ENCODE results near the gene BRME1.
"Not testable (repeated sequence)": the region's sequence is repeated elsewhere in the genome, so short reads cannot be mapped to it uniquely, and the experiment has no call there.

BRME1 gene

GRCh38 chr19:13929340-13929739 is 23.4 kb upstream of the BRME1 start:
- no peak overlapping the region for H3K4me3 ChIP-seq (ENCODE audit: low read depth, low read length)

- no peak overlapping the region for H3K4me3 ChIP-seq (ENCODE audit: low read depth, low read length)
These were observed 20.8 kb upstream of the BRME1 start for GRCh38 chr19:13926715-13927114.

- no peak overlapping the region for H3K4me3 ChIP-seq (ENCODE audit: low read depth, low read length)
These were observed 20.1 kb upstream of the BRME1 start for GRCh38 chr19:13926010-13926409.

DNA sequence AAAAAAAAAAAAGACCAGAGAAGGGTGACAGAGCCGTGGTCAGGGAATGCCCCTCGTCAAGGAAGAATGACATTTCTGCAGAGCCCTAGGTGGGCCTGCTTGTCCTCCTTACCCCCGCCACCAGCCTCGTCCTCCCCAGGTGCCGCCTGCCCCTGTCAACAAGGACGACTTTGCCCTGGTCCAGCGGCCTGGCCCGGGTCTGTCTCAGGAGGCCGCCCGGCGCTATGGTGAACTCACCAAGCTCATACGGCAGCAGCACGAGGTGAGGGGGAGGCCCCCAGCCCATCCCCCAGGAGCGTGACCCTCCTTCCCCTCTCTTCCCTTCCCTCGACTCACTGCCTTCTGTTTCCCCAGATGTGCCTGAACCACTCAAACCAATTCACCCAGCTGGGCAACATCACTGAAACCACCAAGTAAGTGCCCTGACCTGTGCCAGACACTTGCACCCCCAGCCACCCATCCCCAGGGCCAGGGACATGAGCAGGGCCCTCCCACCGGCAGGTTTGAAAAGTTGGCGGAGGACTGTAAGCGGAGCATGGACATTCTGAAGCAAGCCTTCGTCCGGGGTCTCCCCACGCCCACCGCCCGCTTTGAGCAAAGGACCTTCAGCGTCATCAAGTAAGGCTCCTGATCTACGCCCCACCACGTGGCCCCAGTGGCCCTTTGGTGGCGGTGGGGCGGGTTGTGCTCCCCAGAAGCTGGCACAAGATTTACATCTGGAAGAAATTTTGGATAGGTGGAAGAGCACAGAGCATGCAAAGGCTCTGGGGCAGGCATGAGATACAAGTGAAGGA is 17.5 kb upstream of the BRME1 start:
- H3K4me3 ChIP-seq (ENCODE audit: low read depth, low read length), result no peak overlapping the region

DNA sequence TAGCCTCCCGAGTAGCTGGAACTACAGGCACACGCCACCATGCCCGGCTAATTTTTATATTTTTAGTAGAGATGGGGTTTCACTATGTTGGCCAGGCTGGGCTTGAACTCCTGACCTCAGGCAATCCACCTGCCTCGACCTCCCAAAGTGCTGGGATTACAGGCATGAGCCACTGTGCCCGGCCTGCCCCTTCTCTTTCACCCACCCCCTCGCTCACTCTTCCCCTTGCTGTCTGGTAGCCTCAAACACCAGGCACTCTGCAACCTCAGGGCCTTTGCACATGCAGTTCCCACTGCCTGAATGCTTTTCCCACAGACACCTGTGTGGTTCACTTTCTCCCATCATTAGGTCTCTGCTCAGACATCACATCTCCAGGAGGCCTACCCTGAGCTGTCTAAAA is 16.2 kb upstream of the BRME1 start:
- not testable (repeated sequence) for H3K4me3 ChIP-seq (ENCODE audit: low read depth, low read length)

DNA sequence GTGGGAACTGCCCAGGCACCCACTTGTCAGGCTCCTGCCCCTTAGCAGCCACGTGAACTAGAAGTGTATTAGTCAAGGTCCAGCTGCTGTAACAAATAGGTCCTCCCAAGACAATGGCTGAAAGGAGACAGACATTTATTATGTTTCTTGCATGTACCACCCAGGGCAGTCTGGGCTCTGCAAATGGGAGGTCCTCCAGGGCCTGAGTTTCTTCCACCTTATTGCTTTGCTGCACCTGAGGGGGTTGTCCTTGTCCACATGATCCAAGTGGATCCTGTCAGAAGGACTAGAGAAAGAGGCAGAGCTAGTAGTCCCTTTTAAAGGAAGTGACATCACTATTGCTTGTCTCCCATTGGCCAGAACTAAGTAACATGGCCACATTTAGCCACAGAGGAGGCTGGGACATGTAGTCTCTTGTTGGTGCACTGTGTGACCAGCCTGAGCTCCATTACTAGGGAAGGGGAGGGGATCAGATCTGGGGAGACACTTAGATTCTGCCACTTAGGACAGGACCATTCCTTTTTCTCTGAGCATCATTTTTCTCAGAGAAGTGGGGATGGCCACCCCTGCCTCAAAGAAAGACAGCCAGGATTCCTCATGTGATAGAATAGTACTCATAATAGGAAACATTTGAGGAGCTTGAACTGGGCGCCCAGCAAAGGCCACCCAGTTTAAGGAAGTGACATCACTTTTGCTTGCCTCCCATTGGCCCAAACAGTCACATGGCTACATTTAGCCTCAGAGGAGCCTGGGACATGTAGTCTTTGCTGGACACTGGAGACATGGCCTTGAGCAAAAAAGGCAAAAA is 15.2 kb upstream of the BRME1 start:
- H3K4me3 ChIP-seq (ENCODE audit: low read depth, low read length), result no peak overlapping the region

DNA sequence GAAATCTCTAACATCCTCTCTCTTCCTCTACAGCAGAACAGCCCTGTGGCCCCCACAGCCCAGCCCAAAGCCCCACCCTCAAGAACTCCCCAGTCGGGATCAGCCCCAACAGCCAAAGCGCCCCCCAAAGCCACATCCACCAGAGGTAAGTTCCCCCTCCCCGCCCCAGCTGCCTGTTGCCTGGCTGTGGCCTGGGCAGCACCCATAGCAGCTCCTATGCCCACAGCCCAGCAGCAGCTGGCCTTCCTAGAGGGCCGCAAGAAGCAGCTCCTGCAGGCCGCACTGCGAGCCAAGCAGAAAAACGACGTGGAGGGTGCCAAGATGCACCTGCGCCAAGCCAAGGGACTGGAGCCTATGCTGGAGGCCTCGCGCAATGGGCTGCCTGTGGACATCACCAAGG is 14.6 kb upstream of the BRME1 start:
- H3K4me3 ChIP-seq (ENCODE audit: low read depth, low read length), result no peak overlapping the region

DNA sequence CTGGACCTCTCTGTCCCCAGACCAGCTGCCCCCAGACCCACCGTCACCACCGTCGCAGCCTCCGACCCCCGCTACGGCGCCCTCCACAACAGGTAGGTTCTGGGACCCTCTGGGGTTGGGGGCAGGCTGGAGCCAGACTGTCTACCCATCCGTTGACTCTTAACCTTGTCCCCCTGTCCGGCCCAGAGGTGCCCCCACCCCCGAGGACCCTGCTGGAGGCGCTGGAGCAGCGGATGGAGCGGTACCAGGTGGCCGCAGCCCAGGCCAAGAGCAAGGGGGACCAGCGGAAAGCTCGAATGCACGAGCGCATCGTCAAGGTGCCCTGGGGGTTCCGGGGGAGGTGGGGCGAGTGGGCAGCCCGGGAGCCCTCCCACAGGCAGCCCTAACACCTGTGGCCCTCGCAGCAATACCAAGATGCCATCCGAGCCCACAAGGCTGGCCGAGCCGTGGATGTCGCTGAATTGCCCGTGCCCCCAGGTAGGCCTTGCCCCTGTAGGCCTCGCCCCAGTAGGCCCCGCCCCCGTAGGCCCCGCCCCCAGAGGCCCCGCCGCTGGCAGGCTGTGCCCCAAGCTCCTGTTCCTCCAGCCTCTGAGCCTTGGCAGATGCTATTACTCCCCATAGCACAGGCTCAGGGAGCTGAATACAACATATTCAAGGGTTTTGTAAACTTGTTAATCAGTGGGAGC is 13.0 kb upstream of the BRME1 start:
- no peak overlapping the region for H3K4me3 ChIP-seq (ENCODE audit: low read depth, low read length)

- H3K4me3 ChIP-seq (ENCODE audit: low read depth, low read length), result no peak overlapping the region
These were observed 12.0 kb upstream of the BRME1 start for GRCh38 chr19:13917888-13918406.

- no peak overlapping the region for H3K4me3 ChIP-seq (ENCODE audit: low read depth, low read length)
These were observed 8.9 kb upstream of the BRME1 start for GRCh38 chr19:13914777-13915176.

GRCh38 chr19:13913352-13913751 is 7.4 kb upstream of the BRME1 start:
- no peak overlapping the region for H3K4me3 ChIP-seq (ENCODE audit: low read depth, low read length)

DNA sequence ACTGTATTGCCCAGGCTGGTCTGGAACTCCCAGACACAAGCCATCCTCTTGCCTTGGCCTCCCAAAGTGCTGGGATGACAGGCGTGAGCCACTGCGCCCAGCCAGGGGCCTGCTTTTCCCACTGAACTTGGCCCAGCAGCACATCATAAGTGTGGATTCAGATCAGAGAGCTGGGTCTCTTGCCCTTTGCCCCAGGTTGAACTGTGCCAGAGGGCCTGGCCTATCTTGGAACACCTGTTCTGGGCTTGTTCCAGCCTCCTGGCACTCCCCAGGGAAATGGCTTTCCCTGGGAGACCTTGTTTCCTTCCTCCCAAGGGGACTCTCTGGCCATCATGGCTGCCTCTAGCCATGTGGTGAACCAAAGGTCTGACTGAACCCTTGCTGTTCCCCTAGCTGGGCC is 3.5 kb upstream of the BRME1 start:
- no peak overlapping the region for H3K4me3 ChIP-seq (ENCODE audit: low read depth, low read length)

DNA sequence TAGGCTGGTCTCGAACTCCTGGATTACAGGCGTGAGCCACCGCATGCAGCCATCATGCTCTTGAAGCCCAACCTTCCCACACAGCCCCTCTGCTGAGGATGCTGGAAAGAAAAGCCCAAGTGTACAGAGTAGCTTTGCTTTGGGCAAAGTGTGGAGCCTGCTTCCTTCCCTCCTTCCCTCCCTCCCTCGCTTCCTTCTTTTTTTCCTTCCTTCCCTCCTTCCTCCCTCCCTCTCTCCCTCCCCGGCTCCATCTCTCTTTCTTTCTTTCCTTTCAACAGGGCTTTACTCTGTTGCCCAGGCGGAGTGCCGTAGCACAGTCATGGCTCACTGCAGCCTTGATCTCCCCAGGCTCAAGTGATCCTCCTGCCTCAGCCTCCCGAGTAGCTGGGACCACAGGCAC is 2.8 kb upstream of the BRME1 start:
- H3K4me3 ChIP-seq (ENCODE audit: low read depth, low read length), result no peak overlapping the region

GRCh38 chr19:13906910-13907309 is 993 bp upstream of the BRME1 start:
- peak overlapping the region; percentile 78 for H3K4me3 ChIP-seq (ENCODE audit: low read depth, low read length)

DNA sequence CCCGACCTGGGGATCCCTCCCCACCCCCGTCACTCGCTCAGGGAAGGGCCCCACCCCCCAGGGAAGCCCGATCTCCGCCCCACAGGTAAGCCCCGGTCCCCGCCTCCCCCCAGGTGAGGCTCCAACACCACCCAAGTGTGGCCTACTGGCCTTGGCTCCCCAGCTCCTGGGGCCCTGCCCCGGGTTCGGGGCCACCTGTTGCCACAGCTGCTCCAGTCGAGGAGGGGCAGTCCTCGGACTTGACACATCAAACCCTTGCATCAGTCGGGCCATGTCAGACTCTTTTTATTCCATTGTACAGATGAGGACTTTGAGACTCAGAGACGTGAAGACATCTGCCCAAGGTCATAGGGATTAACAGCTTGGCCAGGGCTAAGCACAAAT is 596 bp upstream of the BRME1 start:
- H3K4me3 ChIP-seq (ENCODE audit: low read depth, low read length), result peak overlapping the region; percentile 78

DNA sequence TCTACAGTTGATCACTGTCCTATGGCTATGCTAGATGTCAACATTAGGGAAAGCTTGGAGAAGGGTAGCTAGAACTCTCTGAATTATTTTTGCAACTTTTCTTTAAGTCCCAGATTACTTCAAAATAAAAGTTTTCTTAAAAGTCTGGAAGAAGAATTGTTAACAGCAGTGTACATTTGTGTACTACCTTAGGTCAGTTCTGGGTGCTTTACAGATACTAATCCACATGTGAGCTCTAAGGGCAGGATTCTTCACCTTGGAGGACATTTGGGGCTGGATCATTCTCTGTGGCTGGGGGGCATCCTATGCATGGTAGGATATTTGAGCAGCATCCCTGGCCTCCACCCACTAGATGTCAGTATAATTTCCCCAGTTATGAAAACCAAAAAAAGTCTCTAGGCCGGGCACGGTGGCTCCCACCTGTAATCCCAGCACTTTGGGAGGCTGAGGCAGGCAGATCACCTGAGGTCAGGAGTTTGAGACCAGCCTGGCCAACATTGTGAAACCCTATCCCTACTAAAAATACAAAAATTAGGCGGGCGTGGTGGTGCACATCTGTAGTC is 2.8 kb downstream of the BRME1 start:
- H3K4me3 ChIP-seq (ENCODE audit: low read depth, low read length), result no peak overlapping the region

- no peak overlapping the region for H3K4me3 ChIP-seq (ENCODE audit: low read depth, low read length)
These were observed 5.9 kb downstream of the BRME1 start for GRCh38 chr19:13899912-13900584.

- no peak overlapping the region for H3K4me3 ChIP-seq (ENCODE audit: low read depth, low read length)
These were observed 6.5 kb downstream of the BRME1 start for GRCh38 chr19:13899393-13899792.

- no peak overlapping the region for H3K4me3 ChIP-seq (ENCODE audit: low read depth, low read length)
These were observed 9.7 kb downstream of the BRME1 start for GRCh38 chr19:13896227-13896626.

DNA sequence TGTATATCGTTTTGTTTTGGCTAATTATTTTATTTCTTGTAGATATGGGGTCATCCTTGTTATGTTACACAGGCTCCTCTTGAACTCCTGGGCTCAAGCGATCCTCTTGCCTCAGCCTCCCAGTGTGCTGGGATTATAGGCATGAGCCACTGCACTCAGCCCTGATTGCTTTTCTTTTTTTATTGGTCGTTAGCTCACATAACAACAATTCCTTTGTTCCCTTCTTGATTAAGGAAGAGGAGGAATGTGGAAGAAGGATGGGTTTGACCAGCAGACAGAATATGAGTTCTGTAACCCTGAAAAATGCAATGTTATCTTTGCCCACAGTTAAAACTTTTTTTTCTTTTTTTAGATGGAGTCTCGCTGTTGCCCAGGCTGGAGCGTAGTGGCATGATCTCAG is 11.4 kb downstream of the BRME1 start:
- H3K4me3 ChIP-seq (ENCODE audit: low read depth, low read length), result no peak overlapping the region

DNA sequence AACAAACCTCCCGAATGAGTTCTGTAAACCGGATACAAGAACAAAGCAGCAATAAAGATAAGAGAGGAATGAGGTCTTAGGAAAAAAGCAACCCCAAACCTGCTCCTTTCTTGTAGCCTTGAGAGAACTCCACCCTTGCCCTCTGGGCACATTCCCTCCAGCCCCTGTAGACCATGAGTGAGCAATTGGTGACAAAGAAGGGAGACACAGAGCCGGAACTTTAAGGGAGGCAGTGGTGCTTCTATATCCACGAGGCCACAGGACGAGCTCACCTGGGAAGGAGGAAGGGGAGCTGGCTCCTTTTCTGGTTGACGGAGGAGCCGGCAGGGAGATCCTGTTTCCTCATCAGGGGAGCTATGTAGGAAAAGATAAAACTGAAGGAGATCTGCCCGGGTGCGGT is 13.0 kb downstream of the BRME1 start:
- no peak overlapping the region for H3K4me3 ChIP-seq (ENCODE audit: low read depth, low read length)
